Endothelial cell of umbilical vein (primary cell): ENCODE results near the gene UFSP2. TPM values are rescaled to one million over a fixed set of nuclear protein-coding genes. Genes with fewer than 3 reads are reported as not detected.
A peak's percentile ranks its signal among the peaks of the same experiment; 100 is the strongest.

ENCODE experiments used
- BruUV-seq: library from RNA; stranded (reverse); fragments of 400-500 nt; replicated peaks from 2 replicates; lab custom pipeline; 2021; lab: Mats Ljungman, UMichigan
- CTCF ChIA-PET: fragments of 300-600, 350-600 bp; sonication (Branson Sonifier 250); formaldehyde crosslinking; loops from one replicate; lab custom pipeline; 2021; ENCODE audit warnings: antibody characterized with exemption, inconsistent platforms; lab: Charles Lee
- POLR2A ChIA-PET: fragments of 300-600, 350-600 bp; sonication (Branson Sonifier 250); formaldehyde crosslinking; loops from one replicate; lab custom pipeline; 2021; ENCODE audit warnings: antibody characterized with exemption, inconsistent platforms; lab: Charles Lee
- DNase-seq: peaks from one replicate; pipeline ENCODE4 v3.0.0-alpha.2; 2011; ENCODE audit warnings: low read depth, low spot score
- FAIRE-seq: peaks from 2 replicates; lab custom pipeline; 2011; peaks lifted over from hg19 to GRCh38; lab: Jason Lieb, UNC
- H2AFZ ChIP-seq: 2 replicates; pipeline ENCODE4 v1.6.0; 2012; ENCODE audit warnings: low read depth, low read length, control low read depth, inconsistent platforms
- H3K27ac ChIP-seq: 2 replicates; pipeline ENCODE4 v1.5.1; 2011; ENCODE audit warnings: low read depth, mild to moderate bottlenecking, control low read depth, low read length, moderate library complexity; ENCODE audit not compliant: insufficient read depth
- H3K27me3 ChIP-seq, 2 experiments: 2 replicates each; pipeline versions ENCODE4 v1.6.0 to v1.6.1; 2011; ENCODE audit warnings: low read length in 2 of 2, mixed read lengths in 1 of 2; ENCODE audit not compliant: control insufficient read depth in 2 of 2, insufficient read depth in 2 of 2
- H3K36me3 ChIP-seq, 2 experiments: 2 replicates in 1 of 2; 3 replicates in 1 of 2; pipeline ENCODE4 v1.5.1; 2011; ENCODE audit warnings: low read length in 2 of 2, mild to moderate bottlenecking in 1 of 2, moderate library complexity in 1 of 2; ENCODE audit not compliant: control insufficient read depth in 2 of 2, insufficient read depth in 2 of 2; ENCODE audit errors: extremely low read depth in 1 of 2
- H3K4me1 ChIP-seq: 3 replicates; pipeline ENCODE4 v1.5.1; 2011; ENCODE audit warnings: mild to moderate bottlenecking, low read length; ENCODE audit not compliant: control insufficient read depth, insufficient read depth; ENCODE audit errors: extremely low read depth
- H3K4me2 ChIP-seq: 2 replicates; pipeline ENCODE4 v1.6.1; 2011; ENCODE audit warnings: low read length, control low read depth, mixed read lengths; ENCODE audit not compliant: insufficient read depth
- H3K4me3 ChIP-seq, 3 experiments: fragments of 200-600 bp in 1 of 3; sonication (generic), shearing (Covaris generic) in 1 of 3; replicated peaks in 1 of 3; 2 replicates each; pipeline ENCODE4 v1.5.1; 2011 to 2016; ENCODE audit warnings: control low read depth in 3 of 3, low read length in 3 of 3, mild to moderate bottlenecking in 2 of 3, inconsistent platforms in 1 of 3, low read depth in 1 of 3, moderate library complexity in 1 of 3; ENCODE audit not compliant: insufficient read depth in 1 of 3
- H3K79me2 ChIP-seq: 2 replicates; pipeline ENCODE4 v1.6.0; 2012; ENCODE audit warnings: low read length, inconsistent platforms; ENCODE audit not compliant: control insufficient read depth, insufficient read depth
- H3K9ac ChIP-seq: replicated peaks from 2 replicates; pipeline ENCODE3; 2011; ENCODE audit warnings: low read length, control low read depth; ENCODE audit not compliant: insufficient read depth; ENCODE audit errors: extremely low read depth
- H3K9me1 ChIP-seq: replicated peaks from 3 replicates; pipeline ENCODE4 v1.6.0; 2011; ENCODE audit warnings: mild to moderate bottlenecking, low read length; ENCODE audit not compliant: control insufficient read depth, insufficient read depth; ENCODE audit errors: extremely low read depth
- H3K9me3 ChIP-seq: replicated peaks from 2 replicates; pipeline ENCODE4 v1.5.1; 2012; ENCODE audit warnings: low read length, inconsistent platforms; ENCODE audit not compliant: control insufficient read depth, insufficient read depth
- H4K20me1 ChIP-seq: replicated peaks from 2 replicates; pipeline ENCODE3; 2011; ENCODE audit warnings: mild to moderate bottlenecking, low read length; ENCODE audit not compliant: control insufficient read depth, insufficient read depth; ENCODE audit errors: extremely low read depth
- CTCF ChIP-seq, 2 donors: IDR thresholded peaks; 1 replicate in 1 of 2; 2 replicates in 1 of 2; pipeline ENCODE4 v1.5.1; 2011; ENCODE audit warnings: low read length in 2 of 2, mild to moderate bottlenecking in 2 of 2, moderate library complexity in 2 of 2, control low read depth in 1 of 2, inconsistent platforms in 1 of 2, low read depth in 1 of 2; ENCODE audit not compliant: insufficient read depth in 1 of 2; ENCODE audit errors: extremely low read depth in 1 of 2
- EZH2 ChIP-seq: IDR thresholded peaks from 2 replicates; pipeline ENCODE4 v1.6.1; 2012; ENCODE audit warnings: borderline replicate concordance, low read depth, mild to moderate bottlenecking, moderate library complexity, low read length, inconsistent platforms; ENCODE audit not compliant: severe bottlenecking
- FOS ChIP-seq: IDR thresholded peaks from 2 replicates; pipeline ENCODE4 v1.6.1; 2011; ENCODE audit warnings: mild to moderate bottlenecking, low read length, moderate library complexity, borderline replicate concordance; ENCODE audit not compliant: insufficient read depth
- GATA2 ChIP-seq: IDR thresholded peaks from 2 replicates; pipeline ENCODE4 v1.7.0; 2011; ENCODE audit warnings: low read depth, mild to moderate bottlenecking, moderate library complexity, mixed read lengths, low read length; ENCODE audit not compliant: insufficient read length, insufficient read depth
- JUN ChIP-seq: IDR thresholded peaks from 2 replicates; pipeline ENCODE4 v1.6.1; 2011; ENCODE audit warnings: borderline replicate concordance, low read depth; ENCODE audit not compliant: insufficient read length, insufficient read depth
- MAX ChIP-seq: IDR thresholded peaks from 2 replicates; pipeline ENCODE4 v1.6.1; 2011; ENCODE audit not compliant: insufficient read depth, insufficient read length
- MYC ChIP-seq: IDR thresholded peaks from one replicate; pipeline ENCODE4 v1.6.1; 2011; ENCODE audit warnings: mild to moderate bottlenecking, low read depth, low read length
- POLR2A ChIP-seq: IDR thresholded peaks from 2 replicates; pipeline ENCODE4 v1.6.1; 2012; ENCODE audit warnings: low read depth, mild to moderate bottlenecking, control low read depth, low read length
- POLR2AphosphoS5 ChIP-seq: IDR thresholded peaks from 2 replicates; pipeline ENCODE4 v1.6.1; 2012; ENCODE audit warnings: low read depth, mild to moderate bottlenecking, control low read depth, low read length, moderate library complexity; ENCODE audit not compliant: insufficient read depth
- dilution Hi-C: fragments of 300-500 bp; cut with MboI; formaldehyde crosslinking; loops from one replicate; pipeline ENCODE4 v1.15.0; 2019; ENCODE audit warnings: low sequenced_read_pairs; ENCODE audit not compliant: extremely low pct_ligation_motif_present
- intact Hi-C: fragments of 100-400 bp; cut with micrococcal nuclease; formaldehyde crosslinking; loops from one replicate; pipeline ENCODE4 v1.10.0; 2022
- polyA plus RNA-seq, 4 experiments: library from polyadenylated mRNA; depleted of rRNA in 3 of 4; stranded (reverse) in 3 of 4; unstranded in 1 of 4; fragments of >200 nt; gene quantifications; 2 replicates each; pipeline versions ENCODE4 v1.2.1 to v1.2.3, GENCODE V29; 2011 to 2012; ENCODE audit warnings: missing spikeins in 1 of 4
- total RNA-seq: library from RNA; stranded (reverse); gene quantifications from 2 replicates; pipeline ENCODE4 v1.2.3, GENCODE V29; 2021

Gene UFSP2
- total and polyA plus RNA-seq, 2 donors (not counting 3 experiments of a cell fraction or from before 2014, with no cell fraction given): 25.2 to 26.7 TPM

- dilution Hi-C loops (no loop called here), intact Hi-C loops (no loop called here)
- Histone ChIP-seq H3K4me1 (peaks cover 13% of the 10 kb centered on the region), H3K9me1 (no peaks in the 10 kb centered on the region), H2AFZ (no peak overlapping the region), H3K9ac (no peak overlapping the region), H3K79me2 (no peaks in the 10 kb centered on the region), H3K36me3 (no peaks in the 10 kb centered on the region), H3K27ac (no peak overlapping the region), H3K27me3 (peaks cover 12 to 15% of the 10 kb centered on the region in 2 experiments), H3K9me3 (no peaks in the 10 kb centered on the region), H3K4me2 (peak overlapping the region; percentile 40), H3K4me3 (peak overlapping the region in 1 of 3 experiments; percentile 22), H4K20me1 (no peaks in the 10 kb centered on the region)
- ChIA-PET CTCF (interaction anchor here (1.0 to 1.5 kb wide), 4 partner anchors 15 to 281 kb away, joined by 3 to 9 read pairs (median 4); no protein-coding TSS in a partner anchor), POLR2A (no interaction called here)
- DNase-seq (peak; percentile 74), FAIRE-seq (peak; percentile 72)
- TF ChIP-seq FOS: no peak
- TF ChIP-seq POLR2AphosphoS5: no peak
- TF ChIP-seq MYC: no peak
- TF ChIP-seq EZH2: no peak
- TF ChIP-seq JUN: no peak
- no peak for TF ChIP-seq POLR2A
- no peak for TF ChIP-seq MAX
- no peak for TF ChIP-seq CTCF (IDR thresholded peaks at IDR 0.05; ENCODE audit: extremely low read depth in 1 of 2, insufficient read depth in 1 of 2, low read depth in 1 of 2, low read length in 2 of 2)
- no peak for TF ChIP-seq GATA2
- BruUV-seq: no TSS peak
Observed at GRCh38 chr4:185464887-185465286, 39.1 kb upstream of the UFSP2 start.
